Chondrocyte (in vitro differentiated cells): ENCODE measurements around the gene KRT82. TPM values are rescaled to one million over a fixed set of nuclear protein-coding genes. Genes with fewer than 3 reads are reported as not detected.
A peak's percentile ranks its signal among the peaks of the same experiment; 100 is the strongest.

Experiments used
- DNase-seq: peaks from one replicate; pipeline ENCODE4 v3.0.0; 2021; ENCODE audit warnings: mixed read lengths, low spot score
- H3K27ac Mint-ChIP-seq: one replicate; pipeline ENCODE4 v1.8.0; 2021; ENCODE audit warnings: mild to moderate bottlenecking, moderate library complexity, mixed read lengths; ENCODE audit not compliant: unreplicated experiment
- H3K27me3 Mint-ChIP-seq: 2 replicates; pipeline ENCODE4 v1.8.0; 2021; ENCODE audit warnings: low read depth, mixed read lengths
- H3K36me3 Mint-ChIP-seq: 2 replicates; pipeline ENCODE4 v1.8.0; 2021; ENCODE audit warnings: low read depth, mixed read lengths
- H3K4me1 Mint-ChIP-seq: 2 replicates; pipeline ENCODE4 v1.8.0; 2021; ENCODE audit warnings: low read depth, mild to moderate bottlenecking, mixed read lengths
- H3K4me3 Mint-ChIP-seq: one replicate; pipeline ENCODE4 v1.8.0; 2021; ENCODE audit warnings: mild to moderate bottlenecking, moderate library complexity, mixed read lengths; ENCODE audit not compliant: unreplicated experiment
- H3K9me3 Mint-ChIP-seq: 2 replicates; pipeline ENCODE4 v1.8.0; 2021; ENCODE audit warnings: low read depth, mixed read lengths
- CTCF ChIP-seq: fragments of 200-600 bp; sonication (generic); IDR thresholded peaks from 2 replicates; pipeline ENCODE4 v1.5.0; 2021; ENCODE audit warnings: antibody characterized with exemption, mild to moderate bottlenecking, moderate library complexity
- total RNA-seq: library from RNA; stranded (reverse); gene quantifications from 3 replicates; pipeline ENCODE4 v1.2.1, GENCODE V29; 2021

Gene KRT82
- total RNA-seq, 1 donor from 2014 or later, result not detected

- H3K27ac Mint-ChIP-seq, result no peak overlapping the region
- no peak for TF ChIP-seq CTCF
- H3K27me3 Mint-ChIP-seq, result peaks cover 61% of the 10 kb centered on the region
- no peak overlapping the region for H3K4me3 Mint-ChIP-seq
- peaks cover 17% of the 10 kb centered on the region for H3K4me1 Mint-ChIP-seq
- no peak for DNase-seq
- H3K9me3 Mint-ChIP-seq, result no peaks in the 10 kb centered on the region
- H3K36me3 Mint-ChIP-seq, result no peaks in the 10 kb centered on the region
Observed at GRCh38 chr12:52446367-52447045, 40.4 kb upstream of the KRT82 start.

- DNase-seq, result no peak
- Mint-ChIP-seq H3K27me3 (peaks cover 60% of the 10 kb centered on the region), H3K27ac (no peak overlapping the region), H3K9me3 (no peaks in the 10 kb centered on the region), H3K4me1 (peaks cover 23% of the 10 kb centered on the region), H3K36me3 (no peaks in the 10 kb centered on the region), H3K4me3 (no peak overlapping the region)
- TF ChIP-seq CTCF, result no peak
Observed at GRCh38 chr12:52445876-52446275, 39.7 kb upstream of the KRT82 start.

GRCh38 chr12:52444647-52445595, 38.8 kb upstream of the KRT82 start:
- no peaks in the 10 kb centered on the region for H3K36me3 Mint-ChIP-seq
- no peak overlapping the region for H3K4me3 Mint-ChIP-seq
- no peak for DNase-seq
- H3K4me1 Mint-ChIP-seq, result peaks cover 23% of the 10 kb centered on the region
- H3K27me3 Mint-ChIP-seq, result peaks cover 54% of the 10 kb centered on the region
- TF ChIP-seq CTCF, result no peak
- no peaks in the 10 kb centered on the region for H3K9me3 Mint-ChIP-seq
- no peak overlapping the region for H3K27ac Mint-ChIP-seq

GRCh38 chr12:52443966-52444365, 37.8 kb upstream of the KRT82 start:
- H3K27ac Mint-ChIP-seq, result no peak overlapping the region
- no peak for TF ChIP-seq CTCF
- peaks cover 50% of the 10 kb centered on the region for H3K27me3 Mint-ChIP-seq
- no peak for DNase-seq
- no peak overlapping the region for H3K4me3 Mint-ChIP-seq
- H3K4me1 Mint-ChIP-seq, result peaks cover 23% of the 10 kb centered on the region
- H3K9me3 Mint-ChIP-seq, result no peaks in the 10 kb centered on the region
- no peaks in the 10 kb centered on the region for H3K36me3 Mint-ChIP-seq

GRCh38 chr12:52442600-52443061, 36.5 kb upstream of the KRT82 start:
- peaks cover 42% of the 10 kb centered on the region for H3K27me3 Mint-ChIP-seq
- H3K4me3 Mint-ChIP-seq, result no peak overlapping the region
- no peaks in the 10 kb centered on the region for H3K36me3 Mint-ChIP-seq
- peak; percentile 48 for TF ChIP-seq CTCF
- DNase-seq, result no peak
- peak overlapping the region; percentile 30 for H3K27ac Mint-ChIP-seq
- H3K4me1 Mint-ChIP-seq, result peaks cover 23% of the 10 kb centered on the region
- H3K9me3 Mint-ChIP-seq, result no peaks in the 10 kb centered on the region
